HG03342 (cell line): Measurements from ENCODE around the gene PIN1.
A peak's percentile ranks its signal among the peaks of the same experiment; 100 is the strongest.
"Not testable (repeated sequence)": the region's sequence is repeated elsewhere in the genome, so short reads cannot be mapped to it uniquely, and the experiment has no call there.

Source experiments
- ATAC-seq: cut with Tn5 transposase; IDR thresholded peaks from one replicate; pipeline ENCODE4 v1.9.1; 2021; ENCODE audit warnings: mild to moderate bottlenecking, moderate library complexity; ENCODE audit not compliant: unreplicated experiment

PIN1 gene

DNA sequence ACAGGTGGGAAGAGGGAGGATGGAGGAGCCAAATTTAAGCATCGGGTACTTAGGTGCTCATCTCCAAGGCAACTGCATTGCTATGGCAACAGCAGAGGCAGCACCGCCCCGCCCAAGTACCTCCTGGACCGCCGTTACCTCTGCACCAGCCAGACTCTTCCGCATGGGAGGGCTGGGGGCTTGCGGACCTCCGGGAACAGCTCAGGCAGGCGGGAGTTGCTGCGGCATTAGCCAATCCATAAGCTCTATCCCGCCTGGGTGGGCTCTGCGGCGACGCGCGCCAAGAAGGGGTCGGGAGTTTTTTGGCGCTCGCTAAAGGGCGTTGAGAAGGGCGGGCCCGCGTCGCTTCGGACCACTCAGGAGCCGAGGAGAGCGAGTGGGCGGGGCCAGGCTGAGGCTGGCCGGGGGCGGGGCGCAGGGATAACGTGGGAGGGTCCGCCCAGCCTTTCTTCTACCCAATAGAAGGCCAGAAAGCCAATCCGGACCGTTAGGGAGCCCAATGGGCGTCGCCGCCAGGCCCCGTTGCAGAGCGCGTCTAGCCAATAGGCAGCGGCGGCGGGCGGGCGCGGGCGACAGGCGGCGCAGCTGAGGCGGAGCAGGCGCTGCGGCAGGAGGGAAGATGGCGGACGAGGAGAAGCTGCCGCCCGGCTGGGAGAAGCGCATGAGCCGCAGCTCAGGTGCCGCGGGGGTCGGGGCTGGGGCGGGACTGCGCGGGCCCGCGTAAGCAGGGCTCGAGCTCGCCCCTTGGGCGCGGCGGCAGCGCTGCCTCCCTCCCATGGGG lies at the start of gene PIN1:
Gene PIN1, plus strand, starts transcription at position 593 of the 781 bp plus-strand sequence. Its CDS starts 27 bp downstream, at position 620.
- ATAC-seq = peak; percentile 92

DNA sequence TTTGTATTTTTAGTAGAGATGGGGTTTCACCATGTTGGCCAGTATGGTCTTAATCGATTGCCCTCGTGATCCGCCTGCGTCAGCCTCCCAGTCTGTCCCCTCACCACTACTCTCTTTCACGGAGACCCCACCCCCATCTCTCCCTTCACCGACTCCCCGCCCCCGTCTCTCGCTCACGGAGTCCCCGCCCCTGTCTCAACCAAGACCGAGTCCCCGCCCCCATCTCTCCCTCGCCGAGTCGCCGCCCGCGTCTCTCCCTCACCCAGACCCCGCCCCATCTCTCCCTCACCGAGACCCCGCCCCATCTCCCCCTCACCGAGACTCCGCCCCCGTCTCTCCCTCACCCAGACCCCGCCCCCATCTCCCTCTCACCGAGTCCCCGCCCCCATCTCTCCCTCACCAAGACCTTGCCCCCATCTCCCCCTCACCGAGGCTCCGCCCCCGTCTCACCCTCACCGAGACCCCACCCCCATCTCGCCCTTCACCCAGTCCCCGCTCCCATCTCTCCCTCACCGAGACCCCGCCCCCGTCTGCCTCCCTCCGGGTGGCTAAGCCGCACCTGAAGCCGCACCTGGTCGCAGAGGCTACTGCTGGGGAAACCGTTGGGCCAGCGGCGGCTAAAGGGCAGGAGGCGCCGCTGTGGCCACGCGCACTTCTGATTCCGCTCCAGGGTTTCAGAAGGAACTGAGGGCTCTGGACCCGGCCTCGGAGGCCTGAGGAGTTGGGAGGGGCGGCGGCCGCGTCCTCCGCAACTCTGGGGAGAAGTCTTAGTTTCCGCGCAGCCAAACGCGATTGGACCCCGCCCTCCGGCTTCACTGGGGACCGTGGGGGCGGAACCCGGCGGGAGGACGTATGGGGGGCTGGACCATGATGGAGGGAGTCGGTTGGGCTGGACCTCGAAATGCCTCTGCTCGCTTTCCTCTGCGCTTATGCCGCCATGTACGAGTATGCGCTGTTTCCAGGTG lies 49.5 kb upstream of the PIN1 start:
- peak; percentile 70 for ATAC-seq

DNA sequence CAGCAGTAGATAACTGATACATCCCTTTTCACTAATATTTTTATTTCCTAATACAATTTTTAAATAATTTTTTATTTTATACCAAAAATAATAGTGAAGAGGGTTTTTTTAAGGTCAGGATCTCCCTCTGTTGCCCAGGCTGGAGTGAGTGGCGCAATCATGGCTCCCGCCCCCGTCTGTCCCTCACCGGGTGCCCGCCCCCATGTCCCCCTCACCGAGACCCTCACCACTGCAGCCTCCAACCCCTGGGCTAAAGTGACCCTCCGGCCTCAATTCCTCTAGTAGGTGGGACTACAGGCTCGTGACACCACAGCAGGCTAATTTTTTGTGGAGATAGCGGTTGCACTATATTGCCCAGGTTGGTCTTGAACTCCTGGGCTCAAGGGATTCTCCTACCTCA lies 48.8 kb upstream of the PIN1 start:
- ATAC-seq = no peak

DNA sequence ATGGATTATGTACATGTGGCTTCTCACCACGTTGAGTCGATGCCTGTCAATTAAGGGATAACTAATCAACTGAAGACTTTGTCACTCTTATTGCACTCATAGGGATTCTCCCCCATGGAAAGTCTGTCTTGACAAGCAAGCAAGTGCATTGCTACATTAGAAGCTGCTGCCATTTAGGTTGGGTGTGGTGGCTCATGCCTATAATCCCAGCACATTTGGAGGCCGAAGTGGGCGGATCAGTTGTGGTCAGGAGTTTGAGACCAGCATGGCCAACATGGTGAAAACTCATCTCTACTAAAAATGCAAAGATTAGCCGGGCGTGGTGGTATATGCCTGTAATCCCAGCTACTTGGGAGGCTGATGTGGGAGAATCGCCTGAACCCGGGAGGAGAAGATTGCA lies 48.3 kb upstream of the PIN1 start:
- no peak for ATAC-seq

DNA sequence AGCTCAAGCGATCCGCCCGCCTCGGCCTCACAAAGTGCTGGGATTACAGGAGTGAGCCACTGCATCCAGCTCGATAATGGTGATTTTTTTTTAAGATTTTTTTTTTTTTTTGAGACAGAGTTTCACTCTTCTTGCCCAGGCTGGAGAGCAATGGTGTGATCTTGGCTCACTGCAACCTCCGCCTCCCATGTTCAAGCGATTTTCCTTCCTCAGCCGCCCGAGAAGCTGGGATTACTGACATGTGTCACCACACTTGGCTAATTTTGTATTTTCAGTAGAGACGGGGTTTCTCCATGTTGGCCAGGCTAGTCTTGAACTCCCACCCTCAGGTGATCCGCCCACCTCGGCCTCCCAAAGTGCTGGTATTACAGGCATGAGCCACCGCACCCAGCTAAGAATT lies 46.5 kb upstream of the PIN1 start:
- not testable (repeated sequence) for ATAC-seq

DNA sequence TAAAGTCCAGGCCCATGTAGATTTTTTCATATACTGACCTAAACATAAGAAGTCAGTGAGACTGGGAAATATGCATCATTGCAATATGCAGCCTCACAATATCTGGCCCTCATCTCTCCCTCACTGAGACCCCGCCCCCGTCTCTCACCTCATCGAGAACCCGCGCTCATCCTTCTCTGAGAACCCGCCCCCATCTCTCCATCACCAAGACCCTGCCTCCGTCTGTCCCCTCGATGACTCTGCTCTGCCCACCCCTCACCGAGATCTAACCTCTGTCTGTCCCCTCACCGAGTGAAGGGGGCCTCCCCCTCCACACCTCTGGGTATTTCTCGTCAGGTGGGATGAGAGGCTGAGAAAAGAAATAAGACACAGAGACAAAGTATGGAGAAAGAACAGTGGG lies 46.1 kb upstream of the PIN1 start:
- no peak for ATAC-seq

DNA sequence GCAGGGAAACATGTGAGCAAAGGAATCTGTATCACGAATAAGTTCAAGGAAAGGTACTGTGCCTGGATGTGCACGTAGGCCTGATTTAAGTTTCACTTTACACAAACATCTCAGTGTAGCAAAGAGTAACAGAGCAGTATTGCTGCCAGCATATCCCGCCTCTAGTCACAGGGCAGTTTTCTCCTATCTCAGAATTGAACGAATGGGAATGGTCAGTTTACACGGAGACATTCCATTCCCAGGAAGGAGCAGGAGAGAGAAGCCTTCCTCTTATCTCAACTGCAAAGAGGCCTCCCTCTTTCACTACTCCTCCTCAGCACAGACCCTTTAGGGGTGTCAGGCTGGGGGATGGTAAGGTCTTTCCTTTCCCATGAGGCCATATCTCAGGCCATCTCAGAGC lies 45.5 kb upstream of the PIN1 start:
- ATAC-seq = not testable (repeated sequence)

DNA sequence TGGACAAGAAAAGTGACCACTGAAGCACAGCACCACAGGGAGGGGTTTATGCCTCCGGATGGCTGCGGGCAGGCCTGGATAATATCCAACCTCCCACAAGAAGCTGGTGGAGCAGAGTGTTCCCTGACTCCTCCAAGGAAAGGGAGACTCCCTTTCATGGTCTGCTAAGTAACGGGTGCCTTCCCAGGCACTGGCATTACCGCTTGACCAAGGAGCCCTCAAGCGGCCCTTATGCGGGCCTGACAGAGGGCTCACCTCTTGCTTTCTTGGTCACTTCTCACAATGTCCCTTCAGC lies 44.1 kb upstream of the PIN1 start:
- not testable (repeated sequence) for ATAC-seq

DNA sequence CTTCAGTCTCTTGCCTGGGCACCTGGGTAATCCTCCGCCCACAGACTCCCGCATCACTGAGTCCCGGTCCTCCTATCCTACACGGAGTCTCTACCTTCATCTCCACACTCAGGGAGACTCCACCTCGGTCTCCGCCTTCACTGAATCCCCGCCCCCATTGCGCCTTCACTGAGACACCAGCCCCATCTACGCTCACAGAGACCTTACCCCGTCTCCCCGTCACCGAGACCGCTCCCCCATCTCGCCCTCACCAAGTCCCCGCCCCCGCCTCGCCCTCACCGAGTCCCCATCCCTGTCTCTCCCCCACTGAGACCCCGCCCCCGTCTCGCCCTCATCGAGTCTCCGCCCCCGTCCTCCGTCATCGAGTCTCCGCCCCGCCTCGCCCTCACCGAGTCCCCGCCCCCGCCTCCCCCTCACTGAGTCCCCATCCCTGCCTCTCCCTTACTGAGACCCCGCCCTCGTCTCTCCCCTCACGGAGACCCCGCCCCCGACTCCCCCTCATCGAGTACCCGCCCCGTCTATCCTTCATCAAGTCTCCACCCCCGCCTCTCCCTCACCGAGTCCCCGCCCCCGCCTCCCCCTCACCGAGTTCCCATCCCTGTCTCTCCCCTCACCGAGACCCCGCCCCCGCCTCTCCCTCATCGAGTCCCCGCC lies 43.4 kb upstream of the PIN1 start:
- peak; percentile 41 for ATAC-seq

DNA sequence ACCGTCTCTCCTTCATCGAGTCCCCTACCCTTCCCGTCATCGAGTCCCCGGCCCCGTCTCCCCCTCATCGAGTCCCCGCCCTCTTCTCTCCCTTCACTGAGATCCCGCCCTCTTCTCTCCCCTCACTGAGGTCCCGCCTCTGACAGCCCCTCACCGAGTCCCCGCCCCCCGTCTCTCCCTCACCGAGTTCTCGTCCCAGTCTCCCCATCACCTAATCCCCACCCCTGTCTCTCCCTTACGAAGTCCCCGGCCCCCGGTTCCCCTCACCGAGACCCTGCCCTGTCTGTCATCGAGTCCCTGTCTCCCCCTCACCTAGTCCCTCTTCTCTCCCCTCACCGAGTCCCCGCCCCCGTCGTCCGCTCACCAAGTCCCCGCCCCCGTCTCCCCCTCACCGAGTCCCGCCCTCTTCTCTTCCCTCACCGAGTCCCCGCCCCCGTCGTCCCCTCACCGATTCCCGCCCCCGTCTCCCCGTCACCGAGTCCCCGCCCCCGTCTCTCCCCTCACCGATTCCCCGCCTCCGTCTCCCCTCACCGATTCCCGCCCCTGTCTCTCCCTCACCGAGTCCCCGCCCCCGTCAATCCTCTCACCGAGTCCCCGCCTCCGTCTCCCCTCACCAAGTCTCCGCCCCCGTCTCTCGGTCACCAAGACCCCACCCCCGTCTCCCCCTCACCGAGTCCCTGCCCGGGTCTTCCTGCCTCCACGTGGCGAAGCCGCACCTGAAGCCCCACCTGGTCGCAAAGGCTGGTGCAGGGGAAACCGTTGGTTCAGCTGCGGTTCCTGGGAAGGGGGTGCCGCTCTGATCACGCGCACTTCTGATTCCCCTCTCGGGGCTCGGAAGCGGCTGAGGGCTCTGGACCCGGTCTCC lies 42.7 kb upstream of the PIN1 start:
- peak; percentile 54 for ATAC-seq

DNA sequence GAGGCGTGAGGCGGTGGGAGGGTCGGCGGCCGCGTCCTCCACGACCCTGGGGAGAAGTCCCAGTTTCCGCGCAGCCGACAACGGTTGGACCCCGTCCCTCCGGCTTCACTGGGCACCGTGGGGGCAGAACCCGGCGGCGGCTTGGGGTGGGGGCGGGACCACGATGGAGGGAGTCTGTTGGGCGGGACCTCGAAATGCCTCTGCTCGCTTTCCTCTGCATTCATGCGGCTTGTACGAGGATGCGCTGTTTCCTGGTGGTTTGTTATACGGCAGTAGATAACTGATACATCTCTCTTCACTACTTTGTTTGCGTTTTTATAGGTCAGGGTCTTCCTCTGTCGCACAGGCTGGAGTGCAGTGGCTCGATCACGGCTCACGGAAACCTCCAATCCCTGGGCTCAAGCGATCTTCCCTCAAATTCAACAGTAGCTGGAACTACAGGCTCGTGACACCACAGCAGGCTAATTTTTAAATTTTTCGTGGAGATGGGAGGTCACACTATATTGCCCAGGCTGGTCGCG lies 42.0 kb upstream of the PIN1 start:
- no peak for ATAC-seq

DNA sequence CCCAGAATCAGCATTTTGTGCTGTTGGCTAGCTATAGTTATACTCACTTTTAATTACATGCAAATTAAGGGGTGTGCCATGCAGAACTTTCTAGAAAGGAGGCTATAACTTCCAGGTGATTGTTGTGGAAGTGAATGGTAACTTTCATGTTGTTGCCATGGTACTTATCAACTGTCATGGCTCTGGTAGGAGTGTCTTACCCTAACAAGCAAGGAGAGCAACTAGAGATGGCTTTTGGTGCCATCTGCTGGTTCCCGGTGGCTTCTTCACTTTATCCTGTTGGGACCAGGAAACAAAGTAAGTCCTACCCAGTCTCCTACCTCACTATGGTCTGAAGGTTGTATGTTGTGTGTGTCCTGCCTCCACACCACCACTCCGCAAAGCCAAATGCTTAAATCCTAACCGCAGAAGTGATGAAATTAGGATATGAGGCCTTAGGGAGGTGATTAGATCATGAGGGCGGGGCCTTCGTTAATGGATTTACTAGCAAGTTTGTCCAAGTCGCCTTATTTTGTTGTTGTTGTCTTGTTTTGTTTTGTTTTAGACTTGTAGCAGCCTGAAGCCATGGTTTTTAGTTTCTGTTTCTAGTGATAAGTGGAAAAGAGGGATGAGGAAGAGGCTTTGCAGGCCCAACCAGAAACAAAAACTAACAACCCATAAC lies 38.9 kb upstream of the PIN1 start:
- ATAC-seq = peak; percentile 41

DNA sequence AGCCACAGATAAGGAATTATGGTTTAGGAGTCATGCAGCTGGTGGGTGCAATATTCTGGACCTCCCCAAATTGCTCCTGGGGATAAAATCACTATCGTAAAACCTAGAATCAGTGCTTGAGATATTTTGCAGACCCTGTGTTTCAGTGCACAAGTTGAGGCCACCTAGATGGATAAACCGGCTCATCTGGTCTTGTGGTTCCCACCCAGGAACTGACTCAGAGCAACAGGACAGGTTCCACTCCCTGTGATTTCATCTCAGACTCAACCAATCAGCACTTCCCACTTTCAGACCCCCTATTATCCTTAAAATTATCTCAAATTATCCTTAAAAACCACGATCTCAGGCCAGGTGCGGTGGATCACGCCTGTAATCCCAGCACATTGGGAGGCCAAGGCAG lies 37.2 kb upstream of the PIN1 start:
- no peak for ATAC-seq

DNA sequence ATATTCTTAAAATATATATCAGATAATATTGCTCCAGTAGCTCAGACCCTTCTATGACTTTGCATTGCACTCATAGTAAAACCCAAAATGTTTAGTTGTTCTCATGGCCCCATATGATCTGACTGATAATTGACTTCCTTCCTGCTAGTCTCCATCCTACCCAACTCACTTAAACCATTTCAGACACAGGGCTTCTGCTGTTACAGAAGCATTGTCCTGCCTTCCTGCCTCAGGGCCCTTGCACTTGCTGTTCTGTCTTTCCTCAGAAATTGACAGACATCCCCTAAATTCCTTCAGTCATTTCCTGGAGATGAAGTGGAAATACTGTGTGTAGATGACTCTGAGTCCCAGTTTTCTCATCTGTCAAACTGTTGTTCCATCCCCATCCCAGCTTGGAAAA lies 36.0 kb upstream of the PIN1 start:
- ATAC-seq = no peak

DNA sequence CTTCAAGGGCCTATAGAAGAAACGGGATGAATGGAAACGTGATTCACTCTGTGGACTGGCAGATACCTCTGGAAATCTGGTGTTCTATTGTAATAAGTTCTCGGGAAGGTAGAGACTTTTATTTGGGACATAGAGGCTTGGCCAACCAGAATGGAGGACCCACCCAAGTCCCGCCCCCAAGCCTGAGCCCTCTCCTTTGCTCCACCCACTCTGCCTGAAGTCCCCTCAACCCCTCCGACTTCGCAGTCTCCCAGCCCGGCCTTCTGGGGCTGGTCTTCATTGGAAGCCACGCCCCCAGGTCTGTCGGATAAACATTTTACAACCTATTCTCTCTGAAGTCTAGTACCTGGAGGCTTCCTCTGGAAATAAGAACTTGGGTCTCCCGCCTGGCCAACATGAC lies 33.1 kb upstream of the PIN1 start:
- ATAC-seq = no peak

DNA sequence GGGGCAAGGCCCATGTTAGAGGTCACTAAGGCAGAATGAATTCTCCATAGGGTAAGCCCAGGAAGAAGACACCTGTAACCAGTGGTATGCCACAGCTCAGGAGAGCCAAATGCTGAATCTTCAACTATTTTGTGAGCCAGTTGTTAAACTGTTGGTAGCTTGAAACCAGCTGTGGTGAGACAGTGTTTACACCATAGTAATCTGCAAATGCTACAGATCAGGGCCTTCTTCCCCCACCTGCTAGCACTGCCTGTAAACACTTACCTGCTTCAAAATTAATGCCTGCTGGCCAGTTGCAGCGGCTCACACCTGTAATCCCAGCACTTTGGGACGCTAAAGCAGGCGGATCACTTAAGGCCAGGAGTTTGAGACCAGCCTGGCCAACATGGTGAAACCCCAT lies 28.3 kb upstream of the PIN1 start:
- no peak for ATAC-seq

DNA sequence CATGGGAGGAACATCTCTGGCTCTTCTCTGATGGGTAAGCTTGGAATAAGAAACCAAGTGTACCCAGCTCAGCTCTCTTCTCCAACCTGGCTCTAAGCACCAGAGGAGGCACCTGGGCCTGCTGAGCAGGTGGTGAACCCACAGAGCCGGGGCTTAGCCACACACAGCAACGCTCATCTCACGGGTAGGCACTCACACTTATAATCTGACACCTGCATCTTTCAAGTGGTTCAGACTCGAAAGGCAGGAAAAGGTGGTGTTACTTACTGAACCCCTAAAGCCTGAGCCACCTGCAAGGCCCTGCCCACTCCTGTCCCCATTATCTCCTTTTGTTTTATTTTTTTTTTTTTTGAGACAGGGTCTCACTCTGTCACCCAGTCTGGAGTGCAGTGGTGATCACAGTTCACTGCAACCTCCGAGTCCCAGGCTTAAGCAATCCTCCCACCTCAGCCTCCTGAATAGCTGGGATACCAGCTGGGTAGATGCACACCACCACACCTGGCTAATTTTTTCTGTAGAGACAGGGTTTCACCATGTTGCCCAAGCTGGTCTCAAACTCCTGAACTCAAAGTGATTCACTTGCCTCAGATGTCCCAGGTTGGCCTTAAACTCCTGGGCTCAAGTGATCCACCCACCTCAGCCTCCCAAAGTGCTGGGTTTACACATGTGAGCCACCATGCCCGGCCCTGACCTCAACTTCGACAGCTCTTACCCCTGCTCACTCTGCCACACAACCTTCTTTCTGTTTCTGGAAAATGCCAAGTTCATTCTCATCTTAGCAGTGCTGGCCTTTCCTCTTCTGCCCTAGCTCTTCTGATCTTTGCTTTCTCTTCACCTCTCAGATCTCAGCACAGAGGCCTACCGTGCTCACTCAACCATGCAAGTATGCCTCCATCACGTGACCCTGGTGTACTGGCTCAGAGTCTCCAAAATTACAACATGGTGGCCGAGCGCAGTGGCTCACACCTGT lies 26.0 kb upstream of the PIN1 start:
- ATAC-seq = no peak

DNA sequence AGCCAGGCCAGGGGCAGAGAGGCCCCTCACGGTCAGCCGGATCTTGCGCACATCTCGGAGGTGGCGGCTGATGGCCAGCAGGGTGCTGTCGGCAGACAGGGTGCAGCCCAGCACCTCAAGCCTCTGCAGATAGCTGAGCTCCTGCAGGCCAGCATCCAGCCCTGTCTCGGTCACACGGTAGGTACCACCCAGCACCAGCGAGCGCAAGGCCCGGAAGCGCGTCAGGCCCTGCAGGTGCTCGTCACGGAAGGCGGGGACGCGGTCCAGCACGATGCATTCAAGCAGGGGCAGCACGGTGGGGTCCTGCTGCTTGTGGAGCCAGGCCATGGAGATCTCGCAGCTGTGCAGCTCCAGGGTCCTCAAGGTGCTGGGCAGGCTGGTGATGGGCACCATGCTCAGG lies 24.0 kb upstream of the PIN1 start:
- no peak for ATAC-seq
